HEK293 (cell line): Measurements from ENCODE around the gene AHSA1.

Source experiments
- EGR2 ChIP-seq: fragments of 450-650 bp; formaldehyde crosslinking; IDR thresholded peaks from 2 replicates; pipeline ENCODE4 v1.5.1; 2016; ENCODE audit warnings: low read depth, missing biosample characterization, missing genetic modification characterization
- GLIS1 ChIP-seq: fragments of 450-650 bp; formaldehyde crosslinking; IDR thresholded peaks from 2 replicates; pipeline ENCODE4 v1.5.1; 2016; ENCODE audit warnings: missing biosample characterization, missing genetic modification characterization
- SP7 ChIP-seq: fragments of 450-650 bp; formaldehyde crosslinking; IDR thresholded peaks from 2 replicates; pipeline ENCODE4 v1.5.1; 2016; ENCODE audit warnings: missing biosample characterization, missing genetic modification characterization
- TCF7L2 ChIP-seq: IDR thresholded peaks from 2 replicates; pipeline ENCODE4 v1.6.1; 2011; ENCODE audit warnings: low read depth, mild to moderate bottlenecking, inconsistent platforms, low read length, moderate library complexity, borderline replicate concordance
- TRIM28 ChIP-seq: IDR thresholded peaks from 2 replicates; pipeline ENCODE4 v1.6.1; 2011; ENCODE audit warnings: low read length, control low read depth, borderline replicate concordance
- WT1 ChIP-seq: fragments of 450-650 bp; formaldehyde crosslinking; IDR thresholded peaks from 2 replicates; pipeline ENCODE4 v1.5.1; 2016; ENCODE audit warnings: missing biosample characterization, missing genetic modification characterization
- YY2 ChIP-seq: fragments of 450-650 bp; formaldehyde crosslinking; IDR thresholded peaks from 2 replicates; pipeline ENCODE4 v1.5.1; 2016; ENCODE audit warnings: missing biosample characterization, missing genetic modification characterization
- ZBTB10 ChIP-seq: fragments of 450-650 bp; formaldehyde crosslinking; IDR thresholded peaks from 2 replicates; pipeline ENCODE4 v1.5.1; 2016; ENCODE audit warnings: missing biosample characterization, missing genetic modification characterization
- ZBTB17 ChIP-seq: fragments of 450-650 bp; formaldehyde crosslinking; IDR thresholded peaks from 2 replicates; pipeline ENCODE4 v1.5.1; 2016; ENCODE audit warnings: missing biosample characterization, missing genetic modification characterization
- ZBTB6 ChIP-seq: fragments of 450-650 bp; formaldehyde crosslinking; IDR thresholded peaks from 2 replicates; pipeline ENCODE4 v1.5.1; 2017; ENCODE audit warnings: missing biosample characterization, missing genetic modification characterization
- ZFHX2 ChIP-seq: fragments of 450-650 bp; formaldehyde crosslinking; conservative IDR thresholded peaks from 2 replicates; pipeline ENCODE4 v1.5.1; 2016; ENCODE audit warnings: missing biosample characterization, missing genetic modification characterization
- ZFP41 ChIP-seq: fragments of 450-650 bp; formaldehyde crosslinking; IDR thresholded peaks from 2 replicates; pipeline ENCODE4 v1.5.1; 2016; ENCODE audit warnings: missing biosample characterization, missing genetic modification characterization, borderline replicate concordance
- ZFP69B ChIP-seq: fragments of 450-650 bp; formaldehyde crosslinking; IDR thresholded peaks from 2 replicates; pipeline ENCODE4 v1.5.1; 2016; ENCODE audit warnings: missing biosample characterization, missing genetic modification characterization
- ZNF157 ChIP-seq: fragments of 450-650 bp; formaldehyde crosslinking; IDR thresholded peaks from 2 replicates; pipeline ENCODE4 v1.5.1; 2016; ENCODE audit warnings: missing biosample characterization, missing genetic modification characterization
- ZNF169 ChIP-seq: fragments of 450-650 bp; formaldehyde crosslinking; IDR thresholded peaks from 2 replicates; pipeline ENCODE4 v1.5.1; 2016; ENCODE audit warnings: missing biosample characterization, missing genetic modification characterization
- ZNF239 ChIP-seq: fragments of 450-650 bp; formaldehyde crosslinking; IDR thresholded peaks from 2 replicates; pipeline ENCODE4 v1.5.1; 2016; ENCODE audit warnings: missing biosample characterization, missing genetic modification characterization
- ZNF248 ChIP-seq: fragments of 450-650 bp; formaldehyde crosslinking; IDR thresholded peaks from 2 replicates; pipeline ENCODE4 v1.5.1; 2017; ENCODE audit warnings: missing biosample characterization, missing genetic modification characterization
- ZNF423 ChIP-seq: fragments of 450-650 bp; formaldehyde crosslinking; IDR thresholded peaks from 2 replicates; pipeline ENCODE4 v1.5.1; 2016; ENCODE audit warnings: missing biosample characterization, missing genetic modification characterization
- ZNF514 ChIP-seq: fragments of 450-650 bp; formaldehyde crosslinking; IDR thresholded peaks from 2 replicates; pipeline ENCODE4 v1.5.1; 2016; ENCODE audit warnings: missing biosample characterization, missing genetic modification characterization
- ZNF518A ChIP-seq: fragments of 450-650 bp; formaldehyde crosslinking; conservative IDR thresholded peaks from 2 replicates; pipeline ENCODE4 v1.5.1; 2016; ENCODE audit warnings: low read depth, missing biosample characterization, missing genetic modification characterization
- ZNF544 ChIP-seq: fragments of 450-650 bp; formaldehyde crosslinking; IDR thresholded peaks from 2 replicates; pipeline ENCODE4 v1.5.0; 2017; ENCODE audit warnings: missing biosample characterization, missing genetic modification characterization
- ZNF561 ChIP-seq: fragments of 450-650 bp; IDR thresholded peaks from 2 replicates; pipeline ENCODE4 v1.5.1; 2018; ENCODE audit warnings: missing biosample characterization, missing genetic modification characterization, borderline replicate concordance
- ZNF585B ChIP-seq: fragments of 450-650 bp; formaldehyde crosslinking; IDR thresholded peaks from 2 replicates; pipeline ENCODE4 v1.5.1; 2016; ENCODE audit warnings: missing biosample characterization, missing genetic modification characterization
- ZNF626 ChIP-seq: fragments of 450-650 bp; sonication (Bioruptor Pico); formaldehyde crosslinking; IDR thresholded peaks from 2 replicates; pipeline ENCODE4 v1.5.1; 2018; ENCODE audit warnings: missing biosample characterization, missing genetic modification characterization, inconsistent platforms
- ZNF645 ChIP-seq: fragments of 450-650 bp; formaldehyde crosslinking; IDR thresholded peaks from 2 replicates; pipeline ENCODE4; 2016; ENCODE audit warnings: missing biosample characterization, missing genetic modification characterization
- ZSCAN23 ChIP-seq: fragments of 450-650 bp; formaldehyde crosslinking; IDR thresholded peaks from 2 replicates; pipeline ENCODE4 v1.5.1; 2016; ENCODE audit warnings: missing biosample characterization, missing genetic modification characterization
- ZSCAN30 ChIP-seq: fragments of 450-650 bp; IDR thresholded peaks from 2 replicates; pipeline ENCODE4 v1.5.1; 2018; ENCODE audit warnings: missing biosample characterization, mild to moderate bottlenecking, missing genetic modification characterization, moderate library complexity
- TF ChIP-seq, protein P1 (sequence below): fragments of 450-650 bp; formaldehyde crosslinking; IDR thresholded peaks from 2 replicates; pipeline ENCODE4 v1.5.1; 2016; ENCODE audit warnings: missing biosample characterization, missing genetic modification characterization

Gene AHSA1

GRCh38 chr14:77470224-77470870, 12.5 kb downstream of the AHSA1 start (continued):
- TF ChIP-seq ZNF544 (no peak), ZFP41 (tag by site-specific recombination) (no peak), ZNF248 (tag by site-specific recombination) (no peak), GLIS1 (peak; percentile 97), ZNF239 (no peak), EGR2 (tag by site-specific recombination) (no peak), ZNF626 (tag by site-specific recombination) (no peak), ZNF514 (tag by site-specific recombination) (no peak), ZNF518A (tag by site-specific recombination) (no peak), ZFP69B (tag by site-specific recombination) (no peak), ZBTB10 (tag by site-specific recombination) (no peak), TCF7L2 (no peak), YY2 (tag by site-specific recombination) (no peak), WT1 (tag by site-specific recombination) (0 out of 2 replicates have a peak, but pooled peaks have one; percentile 31), ZFHX2 (tag by site-specific recombination) (no peak), ZNF169 (tag by site-specific recombination) (no peak), ZNF585B (tag by site-specific recombination) (no peak), ZNF645 (no peak), ZSCAN30 (tag by site-specific recombination) (peak; percentile 94), TRIM28 (no peak), ZSCAN23 (tag by site-specific recombination) (no peak), SP7 (tag by site-specific recombination) (no peak), ZBTB17 (peak; percentile 57; the same call in 1 of the 2 replicates), ZNF157 (tag by site-specific recombination) (no peak), ZBTB6 (tag by site-specific recombination) (no peak), ZNF561 (tag by site-specific recombination) (peak; percentile 80; the same call in 1 of the 2 replicates), ZNF423 (tag by site-specific recombination) (peak; percentile 95)
- TF ChIP-seq, protein P1, sequence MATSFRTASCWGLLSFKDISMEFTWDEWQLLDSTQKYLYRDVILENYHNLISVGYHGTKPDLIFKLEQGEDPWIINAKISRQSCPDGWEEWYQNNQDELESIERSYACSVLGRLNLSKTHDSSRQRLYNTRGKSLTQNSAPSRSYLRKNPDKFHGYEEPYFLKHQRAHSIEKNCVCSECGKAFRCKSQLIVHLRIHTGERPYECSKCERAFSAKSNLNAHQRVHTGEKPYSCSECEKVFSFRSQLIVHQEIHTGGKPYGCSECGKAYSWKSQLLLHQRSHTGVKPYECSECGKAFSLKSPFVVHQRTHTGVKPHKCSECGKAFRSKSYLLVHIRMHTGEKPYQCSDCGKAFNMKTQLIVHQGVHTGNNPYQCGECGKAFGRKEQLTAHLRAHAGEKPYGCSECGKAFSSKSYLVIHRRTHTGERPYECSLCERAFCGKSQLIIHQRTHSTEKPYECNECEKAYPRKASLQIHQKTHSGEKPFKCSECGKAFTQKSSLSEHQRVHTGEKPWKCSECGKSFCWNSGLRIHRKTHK: no peak
- TF ChIP-seq, all 188 proteins: peak for 26
